ENCODE measurements around the gene PAFAH1B2. TPM values are rescaled to one million over a fixed set of nuclear protein-coding genes. Genes with fewer than 3 reads are reported as not detected.

PAFAH1B2 gene
- total and polyA plus RNA-seq, 2 of the 8 experiments (the other 6 are each of a cell fraction or from before 2014, with no cell fraction given): 38.2 to 161 TPM

- Histone ChIP-seq H3K9me3 (ENCODE audit: insufficient read depth in 2 of 2, low read depth in 1 of 2, low read length in 1 of 2) (no peaks in the 10 kb centered on the region), H2AFZ (ENCODE audit: low read length) (no peak overlapping the region), H2BK12ac (ENCODE audit: low read depth, low read length) (no peak overlapping the region), H3K79me1 (ENCODE audit: low read depth, low read length) (no peaks in the 10 kb centered on the region), H3K56ac (replicated peaks; ENCODE audit: insufficient read length, low read depth, low read length) (no peak overlapping the region), H4K8ac (ENCODE audit: extremely low read depth, insufficient read depth, low read length) (no peak overlapping the region), H3K9ac (replicated peaks in 1 of 4; ENCODE audit: extremely low read depth in 1 of 4, low read depth in 3 of 4, low read length in 3 of 4) (no peak overlapping the region), H3K4me1 (replicated peaks in 1 of 4; ENCODE audit: control insufficient read depth in 3 of 4, insufficient read depth in 4 of 4, low read length in 3 of 4) (no peaks in the 10 kb centered on the region), H2BK120ac (replicated peaks; ENCODE audit: low read depth, low read length) (no peak overlapping the region), H4K91ac (replicated peaks; ENCODE audit: insufficient read length, low read length) (no peak overlapping the region), H3K36me3 (ENCODE audit: control insufficient read depth in 2 of 4, insufficient read depth in 4 of 4, low read length in 3 of 4) (peaks cover 9 to 37% (median 22%) of the 10 kb centered on the region in 4 experiments; a peak in 7 of 8 replicates), H4K20me1 (replicated peaks in 1 of 2; ENCODE audit: control insufficient read depth in 1 of 2, insufficient read depth in 2 of 2, low read length in 2 of 2) (peaks cover 0 to 1% of the 10 kb centered on the region in 2 experiments), H2BK15ac (ENCODE audit: low read length) (no peak overlapping the region), H3K4me2 (ENCODE audit: insufficient read depth in 1 of 2, low read depth in 2 of 2, low read length in 2 of 2) (no peak overlapping the region), H2BK20ac (ENCODE audit: low read length) (no peak overlapping the region), H3K4me3 (ENCODE audit: extremely low read depth in 1 of 4, insufficient read depth in 2 of 4, low read depth in 3 of 4, low read length in 4 of 4) (no peak overlapping the region), H3K23ac (ENCODE audit: insufficient read length) (no peak overlapping the region), H3K27ac (ENCODE audit: low read depth, low read length) (no peak overlapping the region), H4K5ac (ENCODE audit: insufficient read length, low read depth, low read length) (no peak overlapping the region), H2AK5ac (ENCODE audit: low read depth, low read length) (no peak overlapping the region), H3K23me2 (ENCODE audit: low read depth, low read length) (no peaks in the 10 kb centered on the region), H2BK5ac (ENCODE audit: low read depth, low read length) (no peak overlapping the region), H3K4ac (replicated peaks; ENCODE audit: insufficient read length, low read depth, low read length) (no peak overlapping the region), H3K14ac (ENCODE audit: insufficient read length) (no peak overlapping the region), H3K79me2 (ENCODE audit: control insufficient read depth in 1 of 2, insufficient read depth in 2 of 2, low read length in 2 of 2) (no peaks in the 10 kb centered on the region; a peak in 1 of 4 replicates), H3K18ac (ENCODE audit: extremely low read depth, low read length) (no peak overlapping the region), H3K27me3 (replicated peaks in 1 of 4; ENCODE audit: control insufficient read depth in 3 of 4, extremely low read depth in 1 of 4, insufficient read depth in 3 of 4, low read length in 3 of 4) (no peaks in the 10 kb centered on the region)
- ChIA-PET POLR2A (ENCODE audit: partially characterized antibody) (interaction anchor here (1.1 to 4.0 kb wide), 4 partner anchors 7 to 18 kb away, joined by 3 to 15 read pairs (median 4); no protein-coding TSS in a partner anchor), CTCF (ENCODE audit: partially characterized antibody) (interaction anchor here (4.7 to 25.0 kb wide), 4 partner anchors 8 to 38 kb away, joined by 31 to 449 read pairs (median 200); partner anchors contain the start of genes SIDT2 and TAGLN)
- FAIRE-seq: no peak
- DNase-seq (ENCODE audit: low read depth in 1 of 2, low spot score in 2 of 2): no peak
- TF ChIP-seq BCL11A (IDR thresholded peaks at IDR 0.05; ENCODE audit: low read depth in 2 of 2, low read length in 2 of 2) (no peak), TCF12 (IDR thresholded peaks at IDR 0.05; ENCODE audit: low read depth, low read length) (no peak), SAP30 (IDR thresholded peaks at IDR 0.05; ENCODE audit: insufficient read depth, insufficient replicate concordance, low read length) (no peak), CBX8 (IDR thresholded peaks at IDR 0.05; ENCODE audit: borderline replicate concordance, low read depth, low read length) (no peak), CTBP2 (IDR thresholded peaks at IDR 0.05; ENCODE audit: borderline replicate concordance, insufficient read depth, insufficient read length, low read length) (no peak), MAFK (IDR thresholded peaks at IDR 0.05; ENCODE audit: low read depth, low read length) (no peak), CHD2 (IDR thresholded peaks at IDR 0.05; ENCODE audit: low read length) (no peak)
- WGBS, 2 experiments (ENCODE audit: extremely low coverage in 1 of 2, insufficient coverage in 1 of 2, insufficient read length in 1 of 2, insufficient replicate concordance in 2 of 2, low coverage in 1 of 2, low lambda C conversion rate in 2 of 2, missing lambda C conversion rate in 1 of 2): 91% methylated on average over 9 of the region's 9 CpGs; no CpG with 5 or more reads in 1 of the 2 experiments
These were observed 74.9 kb downstream of the PAFAH1B2 start for GRCh38 chr11:117219001-117219400.

Measured in H1 (cell line).